ENCODE data around the gene NEUROD2. TPM values are rescaled to one million over a fixed set of nuclear protein-coding genes. Genes with fewer than 3 reads are reported as not detected.

NEUROD2 gene
- total and polyA plus RNA-seq, 2 donors (not counting 3 experiments of a cell fraction or from before 2014, with no cell fraction given) = not detected

- no peaks in the 10 kb centered on the region for H3K36me3 ChIP-seq (ENCODE audit: control insufficient read depth in 2 of 2, extremely low read depth in 1 of 2, insufficient read depth in 2 of 2, low read length in 2 of 2)
- H3K27ac ChIP-seq (ENCODE audit: insufficient read depth, low read depth, low read length) = no peak overlapping the region
- H3K4me2 ChIP-seq (ENCODE audit: insufficient read depth, low read length) = no peak overlapping the region
- H2AFZ ChIP-seq (ENCODE audit: low read depth, low read length) = no peak overlapping the region
- no peak for FAIRE-seq
- ChIA-PET CTCF (interaction anchor here (1.3 kb wide), 1 partner anchor 19 kb away, joined by 5 read pairs; no protein-coding TSS in a partner anchor), POLR2A (no interaction called here)
- dilution Hi-C loops (cut with MboI; ENCODE audit: extremely low pct_ligation_motif_present, low sequenced_read_pairs) (no loop called here), intact Hi-C loops (cut with micrococcal nuclease) (no loop called here)
- TF ChIP-seq GATA2 (IDR thresholded peaks at IDR 0.05; ENCODE audit: insufficient read depth, insufficient read length, low read depth, low read length) (no peak), JUN (IDR thresholded peaks at IDR 0.05; ENCODE audit: borderline replicate concordance, insufficient read depth, insufficient read length, low read depth) (no peak), POLR2A (IDR thresholded peaks at IDR 0.05; ENCODE audit: low read depth, low read length) (no peak), MYC (IDR thresholded peaks at IDR 0.05; ENCODE audit: low read depth, low read length) (no peak), EZH2 (IDR thresholded peaks at IDR 0.05; ENCODE audit: borderline replicate concordance, low read depth, low read length, severe bottlenecking) (no peak), FOS (IDR thresholded peaks at IDR 0.05; ENCODE audit: borderline replicate concordance, insufficient read depth, low read length) (no peak), MAX (IDR thresholded peaks at IDR 0.05; ENCODE audit: insufficient read depth, insufficient read length) (no peak), POLR2AphosphoS5 (IDR thresholded peaks at IDR 0.05; ENCODE audit: insufficient read depth, low read depth, low read length) (no peak)
- TF ChIP-seq, protein P1, sequence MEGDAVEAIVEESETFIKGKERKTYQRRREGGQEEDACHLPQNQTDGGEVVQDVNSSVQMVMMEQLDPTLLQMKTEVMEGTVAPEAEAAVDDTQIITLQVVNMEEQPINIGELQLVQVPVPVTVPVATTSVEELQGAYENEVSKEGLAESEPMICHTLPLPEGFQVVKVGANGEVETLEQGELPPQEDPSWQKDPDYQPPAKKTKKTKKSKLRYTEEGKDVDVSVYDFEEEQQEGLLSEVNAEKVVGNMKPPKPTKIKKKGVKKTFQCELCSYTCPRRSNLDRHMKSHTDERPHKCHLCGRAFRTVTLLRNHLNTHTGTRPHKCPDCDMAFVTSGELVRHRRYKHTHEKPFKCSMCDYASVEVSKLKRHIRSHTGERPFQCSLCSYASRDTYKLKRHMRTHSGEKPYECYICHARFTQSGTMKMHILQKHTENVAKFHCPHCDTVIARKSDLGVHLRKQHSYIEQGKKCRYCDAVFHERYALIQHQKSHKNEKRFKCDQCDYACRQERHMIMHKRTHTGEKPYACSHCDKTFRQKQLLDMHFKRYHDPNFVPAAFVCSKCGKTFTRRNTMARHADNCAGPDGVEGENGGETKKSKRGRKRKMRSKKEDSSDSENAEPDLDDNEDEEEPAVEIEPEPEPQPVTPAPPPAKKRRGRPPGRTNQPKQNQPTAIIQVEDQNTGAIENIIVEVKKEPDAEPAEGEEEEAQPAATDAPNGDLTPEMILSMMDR (IDR thresholded peaks at IDR 0.05; ENCODE audit: extremely low read depth in 1 of 2, insufficient read depth in 1 of 2, low read depth in 1 of 2, low read length in 2 of 2) = no peak
- no peak overlapping the region for H3K9ac ChIP-seq (replicated peaks; ENCODE audit: extremely low read depth, insufficient read depth, low read length)
- no peak for DNase-seq (ENCODE audit: low read depth, low spot score)
- H3K4me3 ChIP-seq (replicated peaks in 1 of 3; ENCODE audit: insufficient read depth in 1 of 3, low read depth in 1 of 3, low read length in 3 of 3) = no peak overlapping the region
- H3K27me3 ChIP-seq (ENCODE audit: control insufficient read depth in 2 of 2, insufficient read depth in 2 of 2, low read length in 2 of 2) = peaks cover 55 to 58% of the 10 kb centered on the region in 2 experiments
- no TSS peak for BruUV-seq (replicated peaks)
- no peaks in the 10 kb centered on the region for H3K9me3 ChIP-seq (replicated peaks; ENCODE audit: control insufficient read depth, insufficient read depth, low read length)
- no peaks in the 10 kb centered on the region for H4K20me1 ChIP-seq (replicated peaks; ENCODE audit: control insufficient read depth, extremely low read depth, insufficient read depth, low read length)
- H3K9me1 ChIP-seq (replicated peaks; ENCODE audit: control insufficient read depth, extremely low read depth, insufficient read depth, low read length) = no peaks in the 10 kb centered on the region
- H3K4me1 ChIP-seq (ENCODE audit: control insufficient read depth, extremely low read depth, insufficient read depth, low read length) = no peaks in the 10 kb centered on the region
- no peaks in the 10 kb centered on the region for H3K79me2 ChIP-seq (ENCODE audit: control insufficient read depth, insufficient read depth, low read length)
Measured at GRCh38 chr17:39595294-39595693, 12.4 kb downstream of the NEUROD2 start.

Measured in endothelial cell of umbilical vein (primary cell).